ENCODE data around the gene PIK3R2.

The PIK3R2 gene

GRCh38 chr19:18144361-18144760, 8.6 kb upstream of the PIK3R2 start:
- DNase-seq (ENCODE audit: low read depth): no peak
- TF ChIP-seq MAX (IDR thresholded peaks at IDR 0.05; ENCODE audit: low read depth, low read length) (no peak), POLR2A (IDR thresholded peaks at IDR 0.05; ENCODE audit: extremely low read depth, insufficient read length) (no peak), CTCF (IDR thresholded peaks at IDR 0.05; ENCODE audit: low read depth, low read length) (no peak), MYC (IDR thresholded peaks at IDR 0.05; ENCODE audit: low read depth, low read length) (no peak)
- no peak overlapping the region for H3K4me3 ChIP-seq (ENCODE audit: low read depth, low read length)

GRCh38 chr19:18144906-18145305, 8.1 kb upstream of the PIK3R2 start:
- TF ChIP-seq CTCF (IDR thresholded peaks at IDR 0.05; ENCODE audit: low read depth, low read length) (no peak), POLR2A (IDR thresholded peaks at IDR 0.05; ENCODE audit: extremely low read depth, insufficient read length) (no peak), MYC (IDR thresholded peaks at IDR 0.05; ENCODE audit: low read depth, low read length) (no peak), MAX (IDR thresholded peaks at IDR 0.05; ENCODE audit: low read depth, low read length) (no peak)
- no peak overlapping the region for H3K4me3 ChIP-seq (ENCODE audit: low read depth, low read length)
- no peak for DNase-seq (ENCODE audit: low read depth)

GRCh38 chr19:18145391-18145999, 7.5 kb upstream of the PIK3R2 start:
- no peak for DNase-seq (ENCODE audit: low read depth)
- no peak overlapping the region for H3K4me3 ChIP-seq (ENCODE audit: low read depth, low read length)
- TF ChIP-seq MAX (IDR thresholded peaks at IDR 0.05; ENCODE audit: low read depth, low read length) (no peak), CTCF (IDR thresholded peaks at IDR 0.05; ENCODE audit: low read depth, low read length) (no peak), POLR2A (IDR thresholded peaks at IDR 0.05; ENCODE audit: extremely low read depth, insufficient read length) (no peak), MYC (IDR thresholded peaks at IDR 0.05; ENCODE audit: low read depth, low read length) (no peak)

- no peak for DNase-seq (ENCODE audit: low read depth)
These were observed 5.6 kb upstream of the PIK3R2 start for GRCh38 chr19:18147396-18147795.

GRCh38 chr19:18149596-18149975, 3.4 kb upstream of the PIK3R2 start:
- no peak for DNase-seq (ENCODE audit: low read depth)
- no peak overlapping the region for H3K4me3 ChIP-seq (ENCODE audit: low read depth, low read length)
- TF ChIP-seq MAX (IDR thresholded peaks at IDR 0.05; ENCODE audit: low read depth, low read length) (no peak), POLR2A (IDR thresholded peaks at IDR 0.05; ENCODE audit: extremely low read depth, insufficient read length) (no peak), MYC (IDR thresholded peaks at IDR 0.05; ENCODE audit: low read depth, low read length) (no peak), CTCF (IDR thresholded peaks at IDR 0.05; ENCODE audit: low read depth, low read length) (no peak)

More at GRCh38 chr19:18147396-18147795, 5.6 kb upstream of the PIK3R2 start:
- TF ChIP-seq POLR2A (IDR thresholded peaks at IDR 0.05; ENCODE audit: extremely low read depth, insufficient read length): no peak
- no peak overlapping the region for H3K4me3 ChIP-seq (ENCODE audit: low read depth, low read length)

- TF ChIP-seq CTCF (IDR thresholded peaks at IDR 0.05; ENCODE audit: low read depth, low read length) (no peak), POLR2A (IDR thresholded peaks at IDR 0.05; ENCODE audit: extremely low read depth, insufficient read length) (no peak), MYC (IDR thresholded peaks at IDR 0.05; ENCODE audit: low read depth, low read length) (no peak), MAX (IDR thresholded peaks at IDR 0.05; ENCODE audit: low read depth, low read length) (no peak)
- H3K4me3 ChIP-seq (ENCODE audit: low read depth, low read length): no peak overlapping the region
- no peak for DNase-seq (ENCODE audit: low read depth)
These were observed 2.0 kb upstream of the PIK3R2 start for GRCh38 chr19:18150776-18151624.

Data from NB4 (cell line).